Measurements from ENCODE around the gene NBPF15. TPM values are rescaled to one million over a fixed set of nuclear protein-coding genes. Genes with fewer than 3 reads are reported as not detected.

NBPF15 gene
- total and polyA plus RNA-seq, 9 of the 15 experiments (the other 6 are each of a cell fraction or from before 2014, with no cell fraction given): 1.8 to 13.2 (median 6.0) TPM

DNA sequence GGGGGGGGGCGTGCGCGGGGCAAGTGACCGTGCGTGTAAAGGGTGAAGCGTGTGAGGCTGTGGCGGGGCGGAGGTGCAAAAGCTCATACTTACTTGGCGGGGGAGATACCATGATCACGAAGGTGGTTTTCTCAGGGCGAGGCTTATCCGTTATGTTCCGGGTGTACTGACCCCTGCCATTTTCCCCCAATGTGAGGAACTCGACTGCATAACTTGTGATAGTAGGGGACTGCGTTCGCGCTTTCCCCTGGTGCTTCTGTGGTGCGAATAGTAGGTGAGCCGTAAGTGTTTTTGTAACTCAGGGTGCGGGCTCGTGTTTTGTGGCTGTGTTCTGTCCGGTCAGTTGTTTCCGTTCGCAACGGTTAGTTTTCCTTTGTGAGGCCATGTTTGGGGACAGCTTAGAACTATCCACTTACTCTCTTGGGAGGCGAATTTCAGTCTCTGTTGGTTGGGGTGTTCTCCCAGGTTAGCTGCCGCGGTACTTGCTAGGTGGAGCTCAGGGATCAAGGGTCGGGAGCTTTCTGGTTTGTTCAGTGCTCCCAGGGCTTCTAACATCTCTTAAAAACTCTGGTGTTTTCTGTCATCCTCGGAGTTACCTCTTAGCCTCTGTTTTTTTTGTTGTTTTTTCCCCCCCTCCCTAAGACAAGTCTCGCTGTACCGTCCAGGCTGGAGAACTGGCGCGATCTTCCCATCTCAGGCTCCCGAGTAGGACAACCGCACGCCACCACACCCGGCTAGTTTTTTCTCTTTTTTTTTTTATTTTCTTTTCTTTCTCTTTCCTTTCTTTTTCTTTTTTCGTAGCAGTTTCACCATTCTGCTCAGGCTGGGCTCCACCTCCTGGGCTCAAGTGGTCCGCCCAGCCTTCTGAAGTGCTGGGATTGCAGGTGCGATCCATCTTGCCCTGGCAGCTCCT, 48.7 kb downstream of the NBPF15 start (continued):
- TF ChIP-seq RHOXF2B (CRISPR knock-in tag; conservative IDR thresholded peaks at IDR 0.05) (peak; percentile 99), SMAD4 (CRISPR knock-in tag; conservative IDR thresholded peaks at IDR 0.05) (peak; percentile 80), ZNF561 (CRISPR knock-in tag; conservative IDR thresholded peaks at IDR 0.05) (peak; percentile 98), SIN3A (IDR thresholded peaks at IDR 0.05; ENCODE audit: borderline replicate concordance in 2 of 2, control insufficient read depth in 1 of 2, low read depth in 2 of 2, low read length in 2 of 2) (peak; percentile 90 to 97; a peak in 3 of 4 replicates), ZEB2 (IDR thresholded peaks at IDR 0.05) (0 out of 2 replicates have a peak, but pooled peaks have one; percentile 66), ELF1 (tag; IDR thresholded peaks at IDR 0.05) (peak; percentile 42; the same call in 1 of the 2 replicates), FIP1L1 (IDR thresholded peaks at IDR 0.05; ENCODE audit: low read depth, low read length, poor library complexity, severe bottlenecking) (peak; percentile 54), KDM2B (CRISPR knock-in tag; IDR thresholded peaks at IDR 0.05) (peak; percentile 84; the same call in 1 of the 2 replicates), ZNF212 (CRISPR knock-in tag; IDR thresholded peaks at IDR 0.05) (peak; percentile 98), TBL1XR1 (IDR thresholded peaks at IDR 0.05; ENCODE audit: low read length in 2 of 2) (peak; percentile 85 to 86), HDAC3 (IDR thresholded peaks at IDR 0.05; ENCODE audit: borderline replicate concordance, partially characterized antibody) (peak; percentile 63), MED1 (CRISPR knock-in tag; IDR thresholded peaks at IDR 0.05; ENCODE audit: borderline replicate concordance) (peak; percentile 97), HDAC1 (IDR thresholded peaks at IDR 0.05) (peak in 1 of 2 experiments; percentile 56; a peak in 1 of 4 replicates), ZNF830 (CRISPR knock-in tag; IDR thresholded peaks at IDR 0.05) (peak; percentile 100), ZNF263 (CRISPR knock-in tag; IDR thresholded peaks at IDR 0.05; ENCODE audit: borderline replicate concordance) (peak; percentile 63), KDM1A (IDR thresholded peaks at IDR 0.05) (peak; percentile 22 to 58; a peak in 3 of 4 replicates), TARDBP (IDR thresholded peaks at IDR 0.05) (peak; percentile 73; the same call in 1 of the 2 replicates), CBX5 (IDR thresholded peaks at IDR 0.05; ENCODE audit: borderline replicate concordance, low read depth) (0 out of 2 replicates have a peak, but pooled peaks have one; percentile 45), NFIX (CRISPR knock-in tag; IDR thresholded peaks at IDR 0.05; ENCODE audit: low read depth) (peak; percentile 37; the same call in 1 of the 2 replicates)
- TF ChIP-seq, protein P1, sequence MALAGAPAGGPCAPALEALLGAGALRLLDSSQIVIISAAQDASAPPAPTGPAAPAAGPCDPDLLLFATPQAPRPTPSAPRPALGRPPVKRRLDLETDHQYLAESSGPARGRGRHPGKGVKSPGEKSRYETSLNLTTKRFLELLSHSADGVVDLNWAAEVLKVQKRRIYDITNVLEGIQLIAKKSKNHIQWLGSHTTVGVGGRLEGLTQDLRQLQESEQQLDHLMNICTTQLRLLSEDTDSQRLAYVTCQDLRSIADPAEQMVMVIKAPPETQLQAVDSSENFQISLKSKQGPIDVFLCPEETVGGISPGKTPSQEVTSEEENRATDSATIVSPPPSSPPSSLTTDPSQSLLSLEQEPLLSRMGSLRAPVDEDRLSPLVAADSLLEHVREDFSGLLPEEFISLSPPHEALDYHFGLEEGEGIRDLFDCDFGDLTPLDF (CRISPR knock-in tag; IDR thresholded peaks at IDR 0.05): peak; percentile 85
- TF ChIP-seq, protein P2, sequence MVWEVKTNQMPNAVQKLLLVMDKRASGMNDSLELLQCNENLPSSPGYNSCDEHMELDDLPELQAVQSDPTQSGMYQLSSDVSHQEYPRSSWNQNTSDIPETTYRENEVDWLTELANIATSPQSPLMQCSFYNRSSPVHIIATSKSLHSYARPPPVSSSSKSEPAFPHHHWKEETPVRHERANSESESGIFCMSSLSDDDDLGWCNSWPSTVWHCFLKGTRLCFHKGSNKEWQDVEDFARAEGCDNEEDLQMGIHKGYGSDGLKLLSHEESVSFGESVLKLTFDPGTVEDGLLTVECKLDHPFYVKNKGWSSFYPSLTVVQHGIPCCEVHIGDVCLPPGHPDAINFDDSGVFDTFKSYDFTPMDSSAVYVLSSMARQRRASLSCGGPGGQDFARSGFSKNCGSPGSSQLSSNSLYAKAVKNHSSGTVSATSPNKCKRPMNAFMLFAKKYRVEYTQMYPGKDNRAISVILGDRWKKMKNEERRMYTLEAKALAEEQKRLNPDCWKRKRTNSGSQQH (CRISPR knock-in tag; IDR thresholded peaks at IDR 0.05): peak; percentile 100

All from K562 (cell line).